Karpas-422 (cell line): ENCODE results near the gene ITPRIPL2. TPM values are rescaled to one million over a fixed set of nuclear protein-coding genes. Genes with fewer than 3 reads are reported as not detected.

Experiments
- DNase-seq: peaks from one replicate; pipeline ENCODE4 v3.0.0-alpha.2; 2015
- H2AFZ ChIP-seq: fragments of 200-600 bp; sonication (generic); 2 replicates; pipeline ENCODE4 v1.6.1; 2014; ENCODE audit warnings: antibody characterized with exemption, low read length, mixed read lengths
- H3K27ac ChIP-seq: fragments of 200-600 bp; sonication (generic); 2 replicates; pipeline ENCODE4 v1.5.1; 2014; ENCODE audit warnings: mild to moderate bottlenecking, low read length, moderate library complexity
- H3K27me3 ChIP-seq: fragments of 200-600 bp; sonication (generic); 2 replicates; pipeline ENCODE4 v1.6.1; 2014; ENCODE audit warnings: low read length, mixed read lengths
- H3K36me3 ChIP-seq: fragments of 200-600 bp; sonication (generic); 2 replicates; pipeline ENCODE4 v1.6.1; 2014; ENCODE audit warnings: low read length, mixed read lengths; ENCODE audit not compliant: insufficient read depth
- H3K4me1 ChIP-seq: fragments of 200-600 bp; sonication (generic); 2 replicates; pipeline ENCODE4 v1.6.1; 2014; ENCODE audit warnings: mild to moderate bottlenecking, low read length, mixed read lengths
- H3K4me2 ChIP-seq: fragments of 200-600 bp; sonication (generic); 2 replicates; pipeline ENCODE4 v1.6.1; 2014; ENCODE audit warnings: low read length, low read depth, mild to moderate bottlenecking; ENCODE audit not compliant: poor library complexity, severe bottlenecking
- H3K4me3 ChIP-seq: fragments of 200-600 bp; sonication (generic); 2 replicates; pipeline ENCODE4 v1.5.1; 2014; ENCODE audit warnings: mild to moderate bottlenecking, antibody characterized with exemption, low read length, mixed read lengths
- H3K79me2 ChIP-seq: fragments of 200-600 bp; sonication (generic); 2 replicates; pipeline ENCODE4 v1.6.1; 2014; ENCODE audit warnings: mild to moderate bottlenecking, low read length, mixed read lengths
- H3K9ac ChIP-seq: fragments of 200-600 bp; sonication (generic); 2 replicates; pipeline ENCODE4 v1.6.0; 2014; ENCODE audit warnings: low read length
- H3K9me2 ChIP-seq: fragments of 200-600 bp; sonication (generic), shearing (Covaris generic); replicated peaks from 2 replicates; pipeline ENCODE4 v1.6.0; 2014; ENCODE audit warnings: mild to moderate bottlenecking, low read length, moderate library complexity; ENCODE audit not compliant: insufficient read depth
- H3K9me3 ChIP-seq: fragments of 300-700, 200-600 bp; sonication (generic); 2 replicates; pipeline ENCODE4 v1.6.1; 2014; ENCODE audit warnings: low read length, mixed read lengths
- H4K20me1 ChIP-seq: fragments of 200-600 bp; sonication (generic); 2 replicates; pipeline ENCODE4 v1.6.1; 2014; ENCODE audit warnings: mild to moderate bottlenecking, antibody characterized with exemption, low read length, low read depth; ENCODE audit not compliant: insufficient read depth
- total RNA-seq: library from RNA; depleted of rRNA; stranded (reverse); fragments of >200 nt; shearing (Covaris generic); gene quantifications from 2 replicates; pipeline ENCODE4 v1.2.3, GENCODE V29; 2014; ENCODE audit warnings: low replicate concordance

The ITPRIPL2 gene
- total RNA-seq, 1 experiment from 2014 or later, result not detected

DNA sequence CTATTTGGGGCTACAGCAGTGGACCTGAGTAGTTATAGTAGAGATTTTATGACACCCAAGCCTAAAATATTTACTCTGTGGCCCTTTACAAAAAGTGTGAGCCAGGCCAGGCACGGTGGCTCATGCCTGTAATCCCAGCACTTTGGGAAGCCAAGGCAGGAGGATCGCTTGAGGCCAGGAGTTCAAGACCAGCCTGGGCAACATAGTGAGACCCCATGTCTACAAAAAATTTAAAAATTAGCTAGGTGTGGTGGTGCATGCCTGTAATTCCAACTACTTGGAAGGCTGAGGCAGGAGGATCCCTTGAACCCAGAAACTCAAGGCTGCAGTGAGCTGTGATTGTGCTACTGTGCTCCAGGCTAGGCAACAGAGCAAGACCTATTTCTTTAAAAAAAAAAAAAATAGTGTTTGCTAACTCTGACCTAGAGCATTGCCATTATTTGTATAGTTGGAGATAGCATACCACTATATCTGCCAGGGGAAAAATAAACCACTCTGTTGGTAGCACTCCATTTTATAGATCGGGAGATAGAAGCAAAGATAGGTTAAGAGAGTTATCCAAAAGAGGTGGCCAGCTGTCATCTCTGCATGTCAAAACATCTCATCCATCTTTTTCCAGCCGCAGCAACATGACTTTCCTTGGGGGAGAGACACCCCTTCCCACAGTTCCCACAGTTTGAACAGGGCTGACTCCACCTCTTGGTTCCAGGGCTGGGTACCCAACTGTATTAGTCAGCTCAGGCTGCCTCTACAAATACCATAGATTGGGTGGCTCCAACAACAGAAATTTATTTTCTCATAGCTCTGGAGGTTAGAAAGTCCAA, 3.0 kb upstream of the ITPRIPL2 start:
- Histone ChIP-seq H4K20me1 (no peaks in the 10 kb centered on the region), H3K27me3 (no peaks in the 10 kb centered on the region), H3K9ac (no peak overlapping the region), H3K9me3 (no peaks in the 10 kb centered on the region), H3K36me3 (no peaks in the 10 kb centered on the region), H2AFZ (no peak overlapping the region), H3K4me2 (no peak overlapping the region), H3K27ac (no peak overlapping the region), H3K9me2 (no peaks in the 10 kb centered on the region), H3K4me1 (no peaks in the 10 kb centered on the region), H3K4me3 (no peak overlapping the region), H3K79me2 (no peaks in the 10 kb centered on the region)
- DNase-seq, result no peak

DNA sequence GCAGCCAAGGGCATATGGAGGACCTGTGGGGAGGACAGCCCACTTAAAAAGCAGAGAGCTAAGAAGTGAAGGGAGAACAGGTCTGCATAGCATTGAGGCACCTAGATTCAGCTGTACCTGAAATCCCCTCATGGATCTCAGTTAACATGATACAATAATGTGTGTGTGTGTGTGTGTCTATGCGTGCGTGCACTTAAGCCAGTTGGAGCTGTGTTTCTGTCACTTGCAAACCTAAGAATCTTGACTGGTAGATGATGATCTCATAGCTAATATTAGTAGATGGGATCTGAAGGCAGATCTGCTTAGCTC, 1.7 kb upstream of the ITPRIPL2 start:
- Histone ChIP-seq H3K9me2 (no peaks in the 10 kb centered on the region), H3K79me2 (no peaks in the 10 kb centered on the region), H3K4me1 (no peaks in the 10 kb centered on the region), H3K4me2 (no peak overlapping the region), H4K20me1 (no peaks in the 10 kb centered on the region), H3K27ac (no peak overlapping the region), H3K9ac (no peak overlapping the region), H3K9me3 (no peaks in the 10 kb centered on the region), H3K4me3 (no peak overlapping the region), H3K36me3 (no peaks in the 10 kb centered on the region), H2AFZ (no peak overlapping the region), H3K27me3 (no peaks in the 10 kb centered on the region)
- no peak for DNase-seq

DNA sequence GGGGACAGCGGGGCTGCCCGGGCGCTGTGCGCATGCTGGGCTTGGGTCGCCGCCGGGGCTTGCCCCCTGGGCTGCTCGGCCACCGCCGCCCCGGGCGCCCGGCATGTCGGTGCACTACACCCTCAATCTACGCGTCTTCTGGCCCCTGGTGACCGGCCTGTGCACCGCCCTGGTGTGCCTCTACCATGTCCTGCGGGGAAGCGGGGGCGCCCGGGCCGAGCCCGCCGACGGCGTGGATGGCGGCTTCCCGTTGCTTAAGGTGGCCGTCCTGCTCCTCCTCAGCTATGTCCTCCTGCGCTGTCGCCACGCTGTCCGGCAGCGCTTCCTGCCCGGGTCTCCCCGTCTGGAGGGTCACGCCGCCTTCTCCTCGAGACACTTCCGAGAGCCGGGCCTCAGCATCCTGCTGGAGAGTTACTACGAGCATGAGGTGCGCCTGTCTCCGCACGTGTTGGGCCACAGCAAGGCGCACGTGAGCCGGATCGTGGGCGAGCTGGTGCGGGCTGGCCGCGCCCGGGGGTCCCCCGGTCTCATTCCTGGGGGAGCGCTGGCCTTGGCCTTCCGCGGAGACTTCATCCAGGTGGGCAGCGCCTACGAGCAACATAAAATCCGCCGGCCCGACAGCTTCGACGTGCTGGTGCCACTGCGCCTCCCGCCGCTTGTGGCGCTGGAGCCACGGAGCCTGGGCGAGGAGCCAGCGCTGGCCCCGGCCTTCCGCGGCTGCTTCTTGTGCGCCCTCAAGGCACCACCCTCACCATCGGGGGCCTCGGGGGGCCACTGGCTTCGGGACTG, 789 bp downstream of the ITPRIPL2 start:
- Histone ChIP-seq H3K9ac (no peak overlapping the region), H2AFZ (no peak overlapping the region), H3K4me3 (no peak overlapping the region)

DNA sequence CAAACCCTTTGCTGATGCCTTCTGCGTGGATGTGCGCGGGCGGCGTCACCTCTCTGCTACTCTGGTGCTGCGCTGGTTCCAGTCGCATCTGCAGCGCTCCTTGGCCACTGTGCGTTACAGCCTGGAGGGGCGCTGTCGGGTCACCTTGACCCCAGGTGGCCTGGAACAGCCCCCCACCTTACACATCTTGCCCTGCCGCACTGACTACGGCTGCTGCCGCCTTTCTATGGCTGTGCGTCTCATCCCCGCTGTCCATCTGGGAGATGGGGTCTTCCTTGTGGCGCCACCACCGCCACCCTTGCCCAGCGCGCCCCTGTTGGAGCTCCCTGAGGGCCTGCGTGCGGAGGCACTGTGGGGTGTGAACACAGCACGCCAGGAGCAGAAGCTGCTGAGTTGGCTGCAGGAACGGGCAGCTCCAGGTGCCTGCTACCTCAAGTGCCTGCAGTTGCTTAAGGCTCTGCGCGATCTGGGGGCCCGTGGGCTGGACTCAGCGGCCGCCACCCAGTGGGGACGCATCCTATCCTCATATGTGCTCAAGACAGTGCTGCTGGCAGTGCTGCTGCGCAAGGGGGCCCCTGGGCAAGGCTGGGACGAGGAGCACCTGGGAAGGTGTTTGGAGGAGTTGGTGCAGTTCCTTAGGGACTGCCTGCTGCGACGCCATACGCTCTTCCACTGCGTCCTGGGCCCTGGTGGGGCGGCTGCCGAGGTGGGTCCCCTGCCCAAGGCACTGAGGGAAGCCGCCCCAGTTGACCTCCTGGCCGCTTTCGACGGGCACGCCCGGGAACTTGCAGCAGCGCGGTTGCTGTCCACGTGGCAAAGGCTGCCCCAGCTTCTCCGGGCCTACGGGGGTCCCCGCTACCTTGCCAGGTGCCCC, 1.6 kb downstream of the ITPRIPL2 start:
- H3K9me2 ChIP-seq, result no peaks in the 10 kb centered on the region
- H3K4me1 ChIP-seq, result no peaks in the 10 kb centered on the region
- DNase-seq, result no peak
- H2AFZ ChIP-seq, result no peak overlapping the region
- H4K20me1 ChIP-seq, result no peaks in the 10 kb centered on the region
- H3K9ac ChIP-seq, result no peak overlapping the region
- H3K27me3 ChIP-seq, result no peaks in the 10 kb centered on the region
- no peaks in the 10 kb centered on the region for H3K9me3 ChIP-seq
- no peak overlapping the region for H3K4me3 ChIP-seq
- no peak overlapping the region for H3K4me2 ChIP-seq
- no peak overlapping the region for H3K27ac ChIP-seq
- H3K79me2 ChIP-seq, result no peaks in the 10 kb centered on the region
- no peaks in the 10 kb centered on the region for H3K36me3 ChIP-seq

More for the DNA sequence above, 789 bp downstream of the ITPRIPL2 start:
- Histone ChIP-seq H3K36me3 (no peaks in the 10 kb centered on the region), H3K9me3 (no peaks in the 10 kb centered on the region), H3K79me2 (no peaks in the 10 kb centered on the region), H3K27ac (no peak overlapping the region), H3K27me3 (no peaks in the 10 kb centered on the region), H3K9me2 (no peaks in the 10 kb centered on the region), H3K4me2 (no peak overlapping the region), H3K4me1 (no peaks in the 10 kb centered on the region), H4K20me1 (no peaks in the 10 kb centered on the region)
- DNase-seq, result no peak

DNA sequence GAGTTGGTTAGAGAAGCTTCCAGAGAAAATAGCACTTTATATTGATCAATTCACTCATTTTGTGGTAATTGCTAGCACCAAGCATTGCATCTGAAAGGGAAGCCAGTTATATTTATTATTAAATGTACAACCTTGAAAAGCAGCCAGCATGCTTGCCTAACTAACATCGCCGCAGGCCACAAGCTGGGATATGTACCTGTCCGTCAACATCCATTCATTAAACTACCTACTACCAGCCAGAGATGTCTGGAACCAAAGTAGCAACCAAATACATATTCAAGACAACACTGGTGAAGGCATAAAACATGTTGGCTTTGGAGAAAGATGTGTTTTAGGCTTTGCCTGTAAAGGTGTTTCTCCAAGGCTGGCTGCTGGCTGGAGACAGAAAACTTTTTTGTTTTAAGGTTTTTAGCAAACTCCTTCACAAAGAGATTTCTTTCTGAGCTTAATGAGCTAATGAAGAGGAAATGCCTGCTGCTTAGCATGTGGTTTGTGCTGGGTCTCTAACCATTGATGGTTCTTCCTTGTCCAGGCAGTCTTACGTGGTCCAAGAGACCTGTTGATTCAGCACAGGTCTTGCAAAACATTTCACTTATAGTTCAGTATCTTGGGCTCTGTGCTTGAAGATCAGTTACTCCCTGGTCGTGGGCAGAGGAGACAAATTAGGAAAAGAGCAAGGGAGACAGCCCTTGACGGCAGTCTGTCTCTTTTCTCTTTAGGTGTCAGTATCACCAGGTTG, 3.1 kb downstream of the ITPRIPL2 start:
- Histone ChIP-seq H3K4me3 (no peak overlapping the region), H3K9ac (no peak overlapping the region), H3K9me2 (no peaks in the 10 kb centered on the region), H3K4me1 (no peaks in the 10 kb centered on the region), H3K4me2 (no peak overlapping the region), H2AFZ (no peak overlapping the region), H4K20me1 (no peaks in the 10 kb centered on the region), H3K27me3 (no peaks in the 10 kb centered on the region), H3K27ac (no peak overlapping the region), H3K79me2 (no peaks in the 10 kb centered on the region), H3K9me3 (no peaks in the 10 kb centered on the region), H3K36me3 (no peaks in the 10 kb centered on the region)
- no peak for DNase-seq

DNA sequence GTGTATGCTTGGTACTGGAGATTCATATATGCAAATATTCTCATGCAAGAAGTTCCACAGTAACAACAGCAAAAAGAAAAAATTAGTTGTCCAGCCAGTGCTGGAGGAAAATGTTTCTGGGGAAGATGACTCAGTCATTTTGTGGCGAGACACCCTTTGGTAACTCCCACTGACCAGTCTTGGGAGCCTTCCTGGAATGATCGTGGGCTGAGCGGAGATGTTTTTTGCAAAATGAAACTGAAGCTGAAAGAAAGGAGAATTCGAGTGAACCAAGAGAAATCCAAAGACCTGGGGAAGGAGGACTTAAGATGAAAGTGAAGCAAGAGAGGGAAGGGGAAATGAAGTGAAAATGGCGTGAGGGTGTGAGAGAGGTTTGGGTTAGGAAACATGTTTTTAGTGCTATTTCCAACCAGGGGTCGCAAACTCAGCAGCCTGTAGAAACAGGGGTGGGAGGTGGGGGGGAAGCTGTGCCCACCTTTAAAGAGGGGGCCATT, 5.2 kb downstream of the ITPRIPL2 start:
- H3K79me2 ChIP-seq, result no peaks in the 10 kb centered on the region
- no peaks in the 10 kb centered on the region for H4K20me1 ChIP-seq
- H3K4me3 ChIP-seq, result no peak overlapping the region
- H2AFZ ChIP-seq, result no peak overlapping the region
- H3K36me3 ChIP-seq, result no peaks in the 10 kb centered on the region
- H3K27me3 ChIP-seq, result no peaks in the 10 kb centered on the region
- H3K9me2 ChIP-seq, result no peaks in the 10 kb centered on the region
- no peak overlapping the region for H3K27ac ChIP-seq
- H3K9ac ChIP-seq, result no peak overlapping the region
- DNase-seq, result no peak
- no peaks in the 10 kb centered on the region for H3K9me3 ChIP-seq
- no peaks in the 10 kb centered on the region for H3K4me1 ChIP-seq
- H3K4me2 ChIP-seq, result no peak overlapping the region

DNA sequence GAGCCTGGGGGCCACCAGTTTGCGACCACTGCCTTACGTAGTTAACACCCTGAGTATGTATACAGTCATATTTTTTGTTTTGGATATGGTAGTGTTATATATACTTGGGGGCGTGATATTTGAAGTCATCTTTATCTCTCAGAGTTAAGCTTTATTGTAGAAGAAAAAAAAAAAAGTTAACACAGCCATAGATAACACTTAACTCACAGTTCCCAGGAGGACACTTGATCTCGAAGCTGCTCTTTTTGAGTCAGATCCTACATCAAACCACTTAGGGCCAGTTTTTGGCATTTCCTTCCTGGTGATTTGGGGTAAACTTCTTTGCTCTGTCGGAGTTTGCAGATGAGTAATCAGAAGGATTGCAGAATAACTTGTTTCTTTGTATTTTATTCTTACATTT, 5.8 kb downstream of the ITPRIPL2 start:
- no peak for DNase-seq
- Histone ChIP-seq H3K9me2 (no peaks in the 10 kb centered on the region), H3K9me3 (no peaks in the 10 kb centered on the region), H3K4me1 (no peaks in the 10 kb centered on the region), H3K36me3 (no peaks in the 10 kb centered on the region), H2AFZ (no peak overlapping the region), H3K27me3 (no peaks in the 10 kb centered on the region), H3K79me2 (no peaks in the 10 kb centered on the region), H3K9ac (no peak overlapping the region), H3K27ac (no peak overlapping the region), H3K4me2 (no peak overlapping the region), H4K20me1 (no peaks in the 10 kb centered on the region), H3K4me3 (no peak overlapping the region)
